Stomach (tissue), 9 donors: ENCODE data around the gene LSMEM2. TPM values are rescaled to one million over a fixed set of nuclear protein-coding genes. Genes with fewer than 3 reads are reported as not detected.
A peak's percentile ranks its signal among the peaks of the same experiment; 100 is the strongest.

Experiments
- DNase-seq, 2 donors: peaks; one replicate each; pipeline versions ENCODE4 v3.0.0 to v3.0.0-alpha.2; 2013 to 2019
- H3K27ac ChIP-seq, 5 donors: fragments of 200-600 bp in 4 of 5; sonication (generic) in 4 of 5; one replicate each; pipeline ENCODE4 v1.5.1; 2013 to 2019; ENCODE audit warnings: mild to moderate bottlenecking in 1 of 5, moderate library complexity in 1 of 5
- H3K27me3 ChIP-seq, 3 donors: fragments of 200-600 bp; sonication (generic); one replicate each; pipeline ENCODE4 v1.5.1; 2017 to 2019; ENCODE audit warnings: mixed run types in 1 of 3
- H3K36me3 ChIP-seq, 4 donors: fragments of 200-600 bp; sonication (generic); 1 replicate in 3 of 4; 2 replicates in 1 of 4; pipeline ENCODE4 v1.5.1; 2016 to 2019
- H3K4me1 ChIP-seq, 4 donors: fragments of 200-600 bp; sonication (generic); one replicate each; pipeline ENCODE4 v1.5.1; 2016 to 2019
- H3K4me3 ChIP-seq, 4 donors: fragments of 200-600 bp; sonication (generic) in 3 of 4; one replicate each; pipeline ENCODE4 v1.5.1; 2016 to 2019; ENCODE audit warnings: mild to moderate bottlenecking in 1 of 4
- H3K9me3 ChIP-seq, 4 donors: fragments of 200-600 bp; sonication (generic); one replicate each; pipeline ENCODE4 v1.5.1; 2016 to 2019
- EP300 ChIP-seq: sonication (generic); formaldehyde crosslinking; IDR thresholded peaks from one replicate; pipeline ENCODE4 v1.6.1; 2017; ENCODE audit warnings: antibody characterized with exemption
- POLR2A ChIP-seq, 4 donors: fragments of 450-650 bp; IDR thresholded peaks; one replicate each; pipeline ENCODE4 v1.6.1; 2016; ENCODE audit warnings: antibody characterized with exemption in 4 of 4, control low read depth in 2 of 4, mild to moderate bottlenecking in 1 of 4, moderate library complexity in 1 of 4
- POLR2AphosphoS5 ChIP-seq, 3 donors: sonication (generic); formaldehyde crosslinking; IDR thresholded peaks; one replicate each; pipeline ENCODE4 v1.6.1; 2016; ENCODE audit warnings: antibody characterized with exemption in 3 of 3
- WGBS, 5 donors: extraction: QIAGEN DNeasy Blood & Tissue Kit in 3 of 5; methylation state at CpG; one replicate each; pipeline versions ENCODE4 v1.1.5 to v1.1.7; 2013 to 2018; 5-methylcytosine and 5-hydroxymethylcytosine counted together
- intact Hi-C: fragments of 100-400 bp; cut with DNase I; formaldehyde crosslinking; loops from one replicate; pipeline ENCODE4 v1.15.1; 2023; ENCODE audit warnings: low total_unique reads
- polyA plus RNA-seq, 3 donors: library from polyadenylated mRNA; stranded (reverse); fragments of 200-250 nt; gene quantifications; one replicate each; pipeline ENCODE4 v1.2.3, GENCODE V29; 2013
- total RNA-seq, 5 donors: library from RNA; depleted of rRNA; stranded (reverse); fragments of >200 nt; gene quantifications; one replicate each; pipeline versions ENCODE4 v1.1.0 to v1.2.3, GENCODE V29; 2014 to 2016
- TF ChIP-seq, protein P1 (sequence below), 7 experiments: fragments of 450-650 bp in 4 of 7; fragments of 200-600 bp in 3 of 7; sonication (generic) in 3 of 7; IDR thresholded peaks; one replicate each; pipeline ENCODE4 v1.5.1; 2016 to 2019; ENCODE audit warnings: antibody characterized with exemption in 7 of 7, control low read depth in 2 of 7, mild to moderate bottlenecking in 1 of 7
- donor health status: healthy with polysubstance abuse.
- donor health status: Bipolar disorder and iron deficiency.
- donor health status: healthy.

Gene LSMEM2
- total and polyA plus RNA-seq, 8 donors = 0.31 to 0.58 TPM; not detected in 6

DNA sequence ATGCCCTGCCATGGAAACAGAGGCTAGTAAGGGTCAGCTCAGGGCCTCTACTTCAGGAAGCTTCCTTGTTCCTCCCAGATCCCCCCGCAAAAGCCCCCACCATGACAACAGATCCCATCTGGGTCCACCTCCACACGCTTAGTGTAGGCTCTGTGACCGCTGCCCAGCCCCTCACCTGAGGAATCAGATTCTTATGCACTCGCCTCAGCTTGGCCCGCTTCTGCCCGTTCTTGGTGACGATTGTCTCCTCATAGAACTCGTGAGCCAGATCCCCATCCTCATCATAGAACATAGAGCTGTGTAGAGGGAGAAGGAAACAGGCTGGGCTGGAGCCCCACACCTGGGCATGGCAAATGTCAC lies 47.3 kb downstream of the LSMEM2 start:
- intact Hi-C loops = no loop called here
- TF ChIP-seq POLR2A (IDR thresholded peaks at IDR 0.05) = no peak
- Histone ChIP-seq H3K4me1 (peaks cover 29 to 74% (median 60%) of the 10 kb centered on the region in 4 donors), H3K9me3 (no peaks in the 10 kb centered on the region), H3K27ac (peak overlapping the region in 1 of 5 donors; percentile 95), H3K27me3 (no peaks in the 10 kb centered on the region), H3K4me3 (no peak overlapping the region), H3K36me3 (peaks cover 30 to 43% (median 40%) of the 10 kb centered on the region in 4 donors)
- DNase-seq = no peak
- WGBS, 5 donors = 90 to 92% (median 92%) methylated on average over 8 of the region's 8 CpGs

DNA sequence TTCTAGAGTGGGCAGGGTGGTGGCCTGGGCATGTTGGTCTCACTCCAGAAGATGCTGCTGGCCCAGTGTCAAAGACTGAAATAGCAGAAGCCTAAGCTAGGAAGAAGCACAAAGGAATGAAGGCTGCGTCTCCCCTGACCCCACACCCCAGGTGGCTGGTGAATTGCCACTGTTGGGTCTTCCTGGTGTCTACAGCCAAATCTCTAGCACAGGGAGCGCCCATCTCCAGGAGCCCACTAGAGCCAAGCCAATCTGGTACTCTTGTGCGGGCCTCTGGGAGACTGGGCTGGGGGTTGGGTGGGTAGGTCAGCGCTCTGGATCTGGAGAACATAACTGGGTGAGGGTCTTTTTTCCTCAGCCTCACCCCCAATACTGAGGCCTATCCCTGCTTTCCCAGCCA lies 48.2 kb downstream of the LSMEM2 start:
- Histone ChIP-seq H3K36me3 (peaks cover 40 to 52% (median 49%) of the 10 kb centered on the region in 4 donors), H3K9me3 (no peaks in the 10 kb centered on the region), H3K27me3 (no peaks in the 10 kb centered on the region), H3K4me1 (peaks cover 24 to 74% (median 54%) of the 10 kb centered on the region in 4 donors), H3K4me3 (peak overlapping the region; percentile 62 to 98 (median 90)), H3K27ac (peak overlapping the region in 4 of 5 donors; percentile 79 to 91 (median 86))
- intact Hi-C loops = no loop called here
- 58 to 73% (median 69%) methylated on average over 4 of the region's 4 CpGs for WGBS, 5 donors
- DNase-seq = no peak
- TF ChIP-seq, protein P1, sequence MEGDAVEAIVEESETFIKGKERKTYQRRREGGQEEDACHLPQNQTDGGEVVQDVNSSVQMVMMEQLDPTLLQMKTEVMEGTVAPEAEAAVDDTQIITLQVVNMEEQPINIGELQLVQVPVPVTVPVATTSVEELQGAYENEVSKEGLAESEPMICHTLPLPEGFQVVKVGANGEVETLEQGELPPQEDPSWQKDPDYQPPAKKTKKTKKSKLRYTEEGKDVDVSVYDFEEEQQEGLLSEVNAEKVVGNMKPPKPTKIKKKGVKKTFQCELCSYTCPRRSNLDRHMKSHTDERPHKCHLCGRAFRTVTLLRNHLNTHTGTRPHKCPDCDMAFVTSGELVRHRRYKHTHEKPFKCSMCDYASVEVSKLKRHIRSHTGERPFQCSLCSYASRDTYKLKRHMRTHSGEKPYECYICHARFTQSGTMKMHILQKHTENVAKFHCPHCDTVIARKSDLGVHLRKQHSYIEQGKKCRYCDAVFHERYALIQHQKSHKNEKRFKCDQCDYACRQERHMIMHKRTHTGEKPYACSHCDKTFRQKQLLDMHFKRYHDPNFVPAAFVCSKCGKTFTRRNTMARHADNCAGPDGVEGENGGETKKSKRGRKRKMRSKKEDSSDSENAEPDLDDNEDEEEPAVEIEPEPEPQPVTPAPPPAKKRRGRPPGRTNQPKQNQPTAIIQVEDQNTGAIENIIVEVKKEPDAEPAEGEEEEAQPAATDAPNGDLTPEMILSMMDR (IDR thresholded peaks at IDR 0.05) = no peak
- no peak for TF ChIP-seq POLR2A (IDR thresholded peaks at IDR 0.05)
- no peak for TF ChIP-seq POLR2AphosphoS5 (IDR thresholded peaks at IDR 0.05)
- no peak for TF ChIP-seq EP300

GRCh38 chr3:50327943-50328691 lies 49.2 kb downstream of the LSMEM2 start, which contains the start of gene TUSC2:
Gene TUSC2 (minus strand): TSS chr3:50328223. CDS start chr3:50328099, 124 bp downstream.
- TF ChIP-seq EP300 = no peak
- peak; percentile 89 to 97 (median 90) for TF ChIP-seq POLR2AphosphoS5 (IDR thresholded peaks at IDR 0.05)
- TF ChIP-seq POLR2A (IDR thresholded peaks at IDR 0.05) = peak in 1 of 4 donors; percentile 28
- TF ChIP-seq, protein P1 (IDR thresholded peaks at IDR 0.05) = no peak
- Histone ChIP-seq H3K27me3 (no peaks in the 10 kb centered on the region), H3K4me3 (peak within 1 kb of the TSS; percentile 62 to 98 (median 90)), H3K9me3 (no peaks in the 10 kb centered on the region), H3K4me1 (peaks cover 15 to 74% (median 48%) of the 10 kb centered on the region in 4 donors), H3K36me3 (peaks cover 44 to 57% (median 55%) of the 10 kb centered on the region in 4 donors), H3K27ac (peak within 1 kb of the TSS; percentile 79 to 93 (median 90))
- 1 to 3% (median 2%) methylated on average over 15 to 55 of the region's 55 CpGs for WGBS, 5 donors
- intact Hi-C loops = no loop called here
- DNase-seq = peak; percentile 99

DNA sequence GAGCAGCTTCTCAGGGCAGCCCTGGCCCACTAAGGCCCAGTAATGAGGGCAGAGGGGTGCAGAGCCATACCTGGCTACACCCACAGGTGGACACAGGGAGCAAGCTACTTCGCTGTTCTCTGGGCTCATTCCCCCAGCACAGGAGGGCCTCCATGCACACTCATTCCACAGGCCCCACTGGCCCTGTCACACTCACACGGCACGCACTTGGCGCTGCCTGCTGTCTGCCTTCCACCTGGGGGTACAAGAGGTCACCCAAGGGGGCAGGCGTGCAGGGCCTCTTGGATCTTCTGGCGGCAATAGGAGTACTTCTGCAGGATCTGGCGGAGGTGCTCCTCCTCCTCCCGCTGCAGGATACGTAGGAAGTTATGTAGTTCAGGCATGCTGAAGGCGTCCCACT lies 51.4 kb downstream of the LSMEM2 start:
- DNase-seq = no peak
- H3K4me3 ChIP-seq = no peak overlapping the region
- no peak overlapping the region for H3K27ac ChIP-seq
- TF ChIP-seq POLR2AphosphoS5 (IDR thresholded peaks at IDR 0.05) (no peak), EP300 (no peak), POLR2A (IDR thresholded peaks at IDR 0.05) (no peak)
- TF ChIP-seq, protein P1 (IDR thresholded peaks at IDR 0.05) = no peak
- H3K4me1 ChIP-seq = peaks cover 33 to 74% (median 53%) of the 10 kb centered on the region in 4 donors
- H3K36me3 ChIP-seq = peaks cover 44 to 57% (median 51%) of the 10 kb centered on the region in 4 donors
- intact Hi-C loops = no loop called here
- no peaks in the 10 kb centered on the region for H3K9me3 ChIP-seq
- no peaks in the 10 kb centered on the region for H3K27me3 ChIP-seq
- WGBS, 5 donors = 80 to 98% (median 93%) methylated on average over 5 to 10 of the region's 10 CpGs
